Lower leg skin (tissue), 4 donors: ENCODE results near the gene SNX5. TPM values are rescaled to one million over a fixed set of nuclear protein-coding genes. Genes with fewer than 3 reads are reported as not detected.

ENCODE experiments used
- DNase-seq, 2 donors: peaks; one replicate each; pipeline ENCODE4 v3.0.0-alpha.2; 2019; ENCODE audit warnings: low spot score in 2 of 2
- H3K4me3 ChIP-seq: fragments of 200-600 bp; sonication (generic); 2 replicates; pipeline ENCODE4 v1.5.1; 2017; ENCODE audit warnings: mild to moderate bottlenecking, low read depth; ENCODE audit not compliant: poor library complexity, severe bottlenecking
- CTCF ChIP-seq, 3 donors: fragments of 450-650 bp; IDR thresholded peaks; one replicate each; pipeline ENCODE4 v1.5.1; 2016; ENCODE audit warnings: antibody characterized with exemption in 3 of 3, mild to moderate bottlenecking in 3 of 3, moderate library complexity in 2 of 3
- POLR2A ChIP-seq, 2 donors: fragments of 450-650 bp; IDR thresholded peaks; one replicate each; pipeline ENCODE4 v1.6.1; 2016 to 2017; ENCODE audit warnings: antibody characterized with exemption in 2 of 2, mild to moderate bottlenecking in 1 of 2, moderate library complexity in 1 of 2
- WGBS, 2 donors: methylation state at CpG; one replicate each; pipeline ENCODE4 v1.1.5; 2018; 5-methylcytosine and 5-hydroxymethylcytosine counted together
- intact Hi-C: fragments of 100-400 bp; cut with DNase I; formaldehyde crosslinking; loops from one replicate; pipeline ENCODE4 v1.15.0; 2023; ENCODE audit warnings: low total_unique reads
- total RNA-seq, 4 donors: library from RNA; depleted of rRNA; stranded (reverse); fragments of >200 nt; gene quantifications; one replicate each; pipeline ENCODE4 v1.1.0, GENCODE V29; 2016

SNX5 gene
- total RNA-seq, 4 donors from 2014 or later = 44.6 to 70.7 (median 66.0) TPM

GRCh38 chr20:17939622-17940223, 28.9 kb downstream of the SNX5 start:
- WGBS, 2 donors = 51 to 60% methylated on average over 7 of the region's 7 CpGs
- no peak overlapping the region for H3K4me3 ChIP-seq
- intact Hi-C loops = no loop called here
- TF ChIP-seq POLR2A (IDR thresholded peaks at IDR 0.05) = no peak
- no peak for TF ChIP-seq CTCF (IDR thresholded peaks at IDR 0.05)
- DNase-seq = no peak

- TF ChIP-seq POLR2A (IDR thresholded peaks at IDR 0.05) (no peak), CTCF (IDR thresholded peaks at IDR 0.05) (peak in 1 of 3 donors; percentile 66)
- H3K4me3 ChIP-seq = no peak overlapping the region
- intact Hi-C loops = no loop called here
- 24 to 39% methylated on average over 12 to 13 of the region's 13 CpGs for WGBS, 2 donors
- peak in 1 of 2 donors; percentile 34 for DNase-seq
These were observed 29.5 kb downstream of the SNX5 start for GRCh38 chr20:17938871-17939619.

GRCh38 chr20:17936761-17937732, 31.5 kb downstream of the SNX5 start:
- DNase-seq = peak in 1 of 2 donors; percentile 42
- intact Hi-C loops = no loop called here
- TF ChIP-seq POLR2A (IDR thresholded peaks at IDR 0.05) = no peak
- no peak for TF ChIP-seq CTCF (IDR thresholded peaks at IDR 0.05)
- WGBS, 2 donors = 23 to 33% methylated on average over 19 of the region's 19 CpGs
- H3K4me3 ChIP-seq = no peak overlapping the region

GRCh38 chr20:17936286-17936760, 32.3 kb downstream of the SNX5 start:
- H3K4me3 ChIP-seq = no peak overlapping the region
- TF ChIP-seq CTCF (IDR thresholded peaks at IDR 0.05) (no peak), POLR2A (IDR thresholded peaks at IDR 0.05) (no peak)
- intact Hi-C loops = no loop called here
- WGBS, 2 donors = 53 to 69% methylated on average over 8 of the region's 8 CpGs
- DNase-seq = no peak

- no peak for DNase-seq
- intact Hi-C loops = no loop called here
- no peak for TF ChIP-seq POLR2A (IDR thresholded peaks at IDR 0.05)
- no peak for TF ChIP-seq CTCF (IDR thresholded peaks at IDR 0.05)
- 84 to 92% methylated on average over 9 of the region's 9 CpGs for WGBS, 2 donors
- H3K4me3 ChIP-seq = no peak overlapping the region
These were observed 32.8 kb downstream of the SNX5 start for GRCh38 chr20:17935761-17936160.
